HEK293T (cell line): ENCODE results near the gene ZDHHC18.

ENCODE experiments used
- SP1 ChIP-seq: fragments of 450-650 bp; IDR thresholded peaks from 2 replicates; pipeline ENCODE4 v1.6.1; 2017
- SUZ12 ChIP-seq: fragments of 450-650 bp; IDR thresholded peaks from 2 replicates; pipeline ENCODE4 v1.6.1; 2016; ENCODE audit warnings: mild to moderate bottlenecking

DNA sequence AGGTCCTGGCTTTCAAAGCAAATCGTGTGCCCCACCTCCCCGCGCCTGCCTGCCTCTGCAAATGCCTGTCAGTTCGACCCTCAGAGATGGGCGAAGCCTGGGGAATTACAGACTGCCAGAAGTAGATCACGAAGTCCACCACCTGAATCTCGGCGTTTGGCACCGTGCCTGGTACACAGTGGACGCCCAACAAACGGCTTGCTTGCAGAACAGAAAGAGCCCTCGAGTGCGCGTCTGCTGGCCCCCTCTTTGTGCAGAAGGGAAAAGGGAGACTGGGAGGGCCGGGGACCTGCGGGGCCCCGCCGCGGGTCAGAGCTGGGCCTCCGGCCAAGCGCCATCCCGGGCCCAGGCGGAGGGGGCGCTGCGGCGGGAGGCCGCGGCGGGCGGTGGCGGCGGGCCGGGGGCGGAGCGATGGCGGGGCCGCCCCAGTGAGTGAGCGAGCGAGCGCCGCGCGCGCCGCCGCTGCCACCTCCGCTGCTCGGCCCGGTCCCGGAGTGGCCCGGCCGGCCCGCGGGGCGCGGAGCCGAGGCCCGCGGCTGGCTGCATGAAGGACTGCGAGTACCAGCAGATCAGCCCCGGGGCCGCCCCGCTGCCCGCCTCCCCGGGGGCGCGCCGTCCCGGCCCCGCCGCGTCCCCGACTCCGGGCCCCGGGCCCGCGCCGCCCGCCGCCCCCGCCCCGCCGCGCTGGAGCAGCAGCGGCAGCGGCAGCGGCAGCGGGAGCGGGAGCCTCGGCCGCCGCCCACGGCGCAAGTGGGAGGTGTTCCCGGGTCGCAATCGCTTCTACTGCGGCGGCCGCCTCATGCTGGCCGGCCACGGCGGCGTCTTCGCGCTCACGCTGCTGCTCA lies at the start of gene ZDHHC18:
- TF ChIP-seq SP1 (no peak), SUZ12 (no peak)
